Measurements from ENCODE around the gene ARHGAP27.
"Not testable (repeated sequence)": the region's sequence is repeated elsewhere in the genome, so short reads cannot be mapped to it uniquely, and the experiment has no call there.

DNA sequence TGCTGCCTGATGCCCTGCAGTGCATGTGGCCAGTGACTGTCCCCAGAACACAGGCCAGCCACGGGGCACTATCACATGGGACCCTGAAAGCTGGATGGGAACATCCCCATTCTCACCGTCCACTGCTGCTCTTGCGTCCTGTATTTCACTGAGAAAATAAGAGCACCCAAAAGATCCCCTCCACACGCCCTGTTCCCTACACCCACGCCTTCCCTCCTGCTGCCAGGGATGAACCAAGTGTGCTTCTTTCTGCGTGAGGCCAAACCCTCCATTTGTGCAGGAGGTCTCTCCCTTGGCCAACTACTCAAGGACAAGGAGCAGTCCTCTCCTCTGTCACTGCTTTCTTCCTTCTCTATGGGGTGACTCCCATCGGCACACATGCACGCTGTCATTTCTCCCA lies 21.7 kb upstream of the ARHGAP27 start:
- not testable (repeated sequence) for TF ChIP-seq EP300 (IDR thresholded peaks at IDR 0.05)
- TF ChIP-seq, protein P1, sequence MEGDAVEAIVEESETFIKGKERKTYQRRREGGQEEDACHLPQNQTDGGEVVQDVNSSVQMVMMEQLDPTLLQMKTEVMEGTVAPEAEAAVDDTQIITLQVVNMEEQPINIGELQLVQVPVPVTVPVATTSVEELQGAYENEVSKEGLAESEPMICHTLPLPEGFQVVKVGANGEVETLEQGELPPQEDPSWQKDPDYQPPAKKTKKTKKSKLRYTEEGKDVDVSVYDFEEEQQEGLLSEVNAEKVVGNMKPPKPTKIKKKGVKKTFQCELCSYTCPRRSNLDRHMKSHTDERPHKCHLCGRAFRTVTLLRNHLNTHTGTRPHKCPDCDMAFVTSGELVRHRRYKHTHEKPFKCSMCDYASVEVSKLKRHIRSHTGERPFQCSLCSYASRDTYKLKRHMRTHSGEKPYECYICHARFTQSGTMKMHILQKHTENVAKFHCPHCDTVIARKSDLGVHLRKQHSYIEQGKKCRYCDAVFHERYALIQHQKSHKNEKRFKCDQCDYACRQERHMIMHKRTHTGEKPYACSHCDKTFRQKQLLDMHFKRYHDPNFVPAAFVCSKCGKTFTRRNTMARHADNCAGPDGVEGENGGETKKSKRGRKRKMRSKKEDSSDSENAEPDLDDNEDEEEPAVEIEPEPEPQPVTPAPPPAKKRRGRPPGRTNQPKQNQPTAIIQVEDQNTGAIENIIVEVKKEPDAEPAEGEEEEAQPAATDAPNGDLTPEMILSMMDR (IDR thresholded peaks at IDR 0.05), result not testable (repeated sequence)

All from upper lobe of left lung (tissue), 4 donors.